HG03575 (cell line): ENCODE results near the gene FAM227A.
"Not testable (repeated sequence)": the region's sequence is repeated elsewhere in the genome, so short reads cannot be mapped to it uniquely, and the experiment has no call there.

ENCODE experiments used
- ATAC-seq: cut with Tn5 transposase; IDR thresholded peaks from one replicate; pipeline ENCODE4 v1.9.1; 2021; ENCODE audit not compliant: unreplicated experiment, insufficient number of reproducible peaks, low FRiP score; ENCODE audit errors: extremely low read depth

The FAM227A gene

DNA sequence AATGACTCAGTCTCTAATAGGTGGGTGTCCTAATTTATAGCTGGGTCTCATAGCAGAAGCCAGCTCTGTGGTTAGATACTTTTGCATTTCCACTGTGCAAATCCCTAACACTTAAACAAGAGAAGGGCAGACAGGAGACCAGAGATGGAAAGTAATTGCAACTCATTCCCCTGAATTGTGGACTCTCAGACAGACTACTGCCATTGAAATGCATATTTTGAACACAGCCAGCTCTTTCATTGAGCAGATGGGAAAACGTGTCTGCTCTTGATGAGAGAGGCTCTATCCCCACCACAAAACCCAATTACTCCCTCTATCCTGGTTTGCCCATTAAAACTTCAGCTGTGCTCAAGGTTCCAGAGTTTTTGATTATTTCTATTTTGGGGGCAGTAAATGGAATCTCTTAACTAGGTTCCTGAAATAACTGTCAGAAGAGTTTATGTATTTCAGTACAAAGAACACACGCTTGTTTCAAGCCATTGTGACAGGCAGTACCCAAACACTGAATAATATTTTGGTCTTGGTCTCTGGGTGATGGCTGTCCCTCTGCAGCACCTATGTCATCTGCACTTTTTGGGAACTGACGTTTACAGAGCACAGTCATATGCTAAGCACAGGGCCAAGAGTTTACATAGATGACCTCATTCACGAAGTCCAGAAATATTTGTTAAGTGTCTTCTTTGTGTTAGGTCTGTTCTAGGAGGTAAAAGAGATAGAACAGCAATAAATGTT is 41.7 kb downstream of the FAM227A start:
- no peak for ATAC-seq

- no peak for ATAC-seq
Measured at GRCh38 chr22:38613588-38613987, 42.6 kb downstream of the FAM227A start.

- no peak for ATAC-seq
Measured at GRCh38 chr22:38612217-38613006, 43.8 kb downstream of the FAM227A start.

DNA sequence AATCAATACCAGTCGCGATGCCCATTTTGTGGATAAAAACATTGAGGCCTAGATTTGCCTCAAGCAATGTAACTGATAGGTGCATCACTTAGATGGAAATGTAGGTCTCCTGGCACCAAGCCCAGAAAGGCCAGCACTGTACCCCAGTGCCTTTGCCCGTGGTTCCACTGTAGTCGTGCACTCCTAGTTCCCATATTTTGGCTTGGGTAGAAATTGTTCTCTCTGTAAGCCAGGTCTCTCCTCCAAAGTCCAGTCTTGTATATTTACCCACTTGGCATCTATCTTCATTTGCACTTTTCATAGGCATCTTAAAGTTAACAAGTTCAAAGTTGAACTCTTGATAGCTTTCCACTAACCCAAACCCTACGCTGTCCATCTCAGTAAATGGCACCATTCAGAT is 44.6 kb downstream of the FAM227A start:
- ATAC-seq: no peak

DNA sequence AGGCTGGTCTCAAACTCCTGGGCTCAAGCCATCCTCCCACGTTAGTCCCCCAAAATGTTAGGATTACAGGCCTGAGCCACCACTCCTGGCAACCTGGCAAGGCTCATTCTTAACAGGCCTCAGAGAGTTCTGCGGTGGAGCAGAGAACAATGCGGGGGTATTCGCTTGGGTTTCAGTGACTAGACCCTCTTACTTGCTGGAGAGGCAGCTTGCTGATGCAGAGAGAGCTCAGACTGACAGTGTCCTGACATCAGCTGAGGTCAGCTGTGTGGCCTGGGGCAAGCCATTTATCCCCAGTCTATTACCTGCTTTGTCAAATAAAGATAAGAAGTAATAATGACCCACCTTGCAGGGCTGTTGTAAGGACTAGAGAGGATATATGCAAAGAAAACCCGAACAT is 46.0 kb downstream of the FAM227A start:
- no peak for ATAC-seq

GRCh38 chr22:38608992-38609750 is 47.0 kb downstream of the FAM227A start:
- ATAC-seq: no peak

DNA sequence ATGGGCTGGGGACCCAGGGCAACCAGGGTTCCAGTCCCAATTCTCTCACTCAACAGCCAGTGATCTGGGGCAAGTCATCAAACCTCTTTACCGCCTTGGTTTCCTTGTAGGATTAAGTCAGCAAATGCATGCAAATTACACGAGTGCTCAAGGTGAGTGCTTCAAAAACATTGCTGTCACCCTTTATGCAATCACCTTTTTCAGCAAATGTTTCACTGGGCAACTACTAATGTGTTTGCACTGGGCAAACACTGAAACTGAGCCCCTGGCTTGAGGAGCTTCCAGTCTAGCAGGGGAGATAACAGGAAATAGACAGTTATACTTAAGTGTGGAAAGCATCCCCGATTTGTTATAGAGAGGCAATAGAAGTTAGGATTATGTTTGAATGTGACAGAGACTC is 48.5 kb downstream of the FAM227A start:
- ATAC-seq: no peak

GRCh38 chr22:38602166-38602565 is 54.0 kb downstream of the FAM227A start:
- ATAC-seq: no peak

DNA sequence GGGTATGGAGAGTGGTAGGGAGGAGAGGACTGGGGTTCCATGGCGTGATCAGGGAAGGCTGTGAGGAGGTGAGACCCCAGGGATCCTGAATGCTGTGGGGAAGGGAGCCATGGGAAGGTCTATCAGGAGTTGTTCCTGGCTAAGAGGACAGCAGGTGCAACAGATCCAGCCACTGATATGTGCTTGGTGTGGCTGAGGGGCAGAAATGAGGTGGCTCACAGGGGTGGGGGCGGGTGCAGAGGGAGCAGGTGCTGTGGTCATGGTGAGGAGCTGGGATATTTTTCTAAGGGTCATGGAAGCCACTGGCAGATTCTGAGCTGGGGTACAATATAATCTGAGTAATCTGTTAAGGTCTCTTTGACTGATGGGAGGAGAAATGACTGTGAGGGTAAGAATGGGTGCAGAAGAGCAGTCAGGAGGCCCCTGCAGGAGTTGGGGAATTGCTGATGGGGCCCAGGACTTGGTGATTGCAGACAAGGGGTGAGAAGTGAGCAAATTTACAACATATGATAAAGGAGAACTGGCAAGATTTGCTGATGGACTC is 54.9 kb downstream of the FAM227A start:
- ATAC-seq: no peak

DNA sequence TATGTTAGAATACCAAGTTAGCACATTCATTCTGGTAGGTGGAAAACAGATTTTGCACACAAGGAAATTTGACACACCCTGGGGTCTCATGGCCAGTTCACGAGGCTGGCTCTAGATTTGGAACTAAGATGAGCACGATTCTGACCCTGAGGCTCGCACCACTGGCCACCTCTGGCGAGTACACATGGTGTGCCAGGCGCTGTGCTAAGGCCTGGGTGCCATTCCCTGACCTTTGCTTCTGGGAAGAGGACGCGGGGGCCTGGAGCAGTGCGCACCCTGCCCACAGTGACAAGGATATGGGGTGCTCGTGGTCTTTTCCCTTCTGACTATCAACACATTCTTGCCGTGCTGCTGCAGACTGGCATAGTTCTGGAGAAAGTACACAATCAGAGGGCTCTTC is 56.7 kb downstream of the FAM227A start:
- ATAC-seq: no peak

DNA sequence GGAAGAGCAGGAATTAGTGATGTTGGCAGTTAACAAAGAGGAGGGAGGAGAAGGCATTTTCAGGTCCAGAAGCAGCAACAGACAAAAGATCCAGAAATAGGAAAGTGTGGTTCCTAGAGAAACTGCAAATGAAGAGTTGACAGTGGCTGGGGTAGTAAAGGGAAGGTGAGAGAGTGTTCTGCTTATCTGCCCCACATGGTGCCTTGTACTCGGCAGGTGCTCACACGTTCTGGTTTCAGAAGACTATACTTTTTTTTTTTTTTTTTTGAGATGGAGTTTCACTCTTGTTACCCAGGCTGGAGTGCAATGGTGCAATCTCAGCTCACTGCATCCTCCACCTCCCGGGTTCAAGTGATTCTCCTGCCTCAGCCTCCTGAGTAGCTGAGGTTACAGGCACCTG is 73.3 kb downstream of the FAM227A start:
- ATAC-seq: not testable (repeated sequence)

DNA sequence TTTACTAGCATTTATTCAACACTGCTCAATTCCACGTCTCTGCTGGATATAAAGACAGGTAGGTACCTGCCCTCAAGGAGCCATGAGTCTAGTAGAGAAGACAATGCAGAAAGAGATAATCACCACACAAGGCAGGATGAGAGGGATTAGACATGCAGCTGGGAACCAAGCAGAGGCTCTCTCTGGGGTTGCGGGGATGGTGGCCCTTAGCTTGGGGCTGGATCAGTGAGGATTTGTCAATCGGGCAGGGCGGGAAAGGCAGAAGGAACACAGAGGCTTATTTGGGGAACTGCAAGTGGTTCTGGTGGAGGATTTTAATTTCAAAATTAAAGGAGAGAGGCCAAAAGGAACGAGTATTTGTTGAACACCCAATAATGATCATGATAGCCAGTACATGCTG is 77.7 kb downstream of the FAM227A start:
- no peak for ATAC-seq

GRCh38 chr22:38572065-38572464 is 84.1 kb downstream of the FAM227A start:
- no peak for ATAC-seq

DNA sequence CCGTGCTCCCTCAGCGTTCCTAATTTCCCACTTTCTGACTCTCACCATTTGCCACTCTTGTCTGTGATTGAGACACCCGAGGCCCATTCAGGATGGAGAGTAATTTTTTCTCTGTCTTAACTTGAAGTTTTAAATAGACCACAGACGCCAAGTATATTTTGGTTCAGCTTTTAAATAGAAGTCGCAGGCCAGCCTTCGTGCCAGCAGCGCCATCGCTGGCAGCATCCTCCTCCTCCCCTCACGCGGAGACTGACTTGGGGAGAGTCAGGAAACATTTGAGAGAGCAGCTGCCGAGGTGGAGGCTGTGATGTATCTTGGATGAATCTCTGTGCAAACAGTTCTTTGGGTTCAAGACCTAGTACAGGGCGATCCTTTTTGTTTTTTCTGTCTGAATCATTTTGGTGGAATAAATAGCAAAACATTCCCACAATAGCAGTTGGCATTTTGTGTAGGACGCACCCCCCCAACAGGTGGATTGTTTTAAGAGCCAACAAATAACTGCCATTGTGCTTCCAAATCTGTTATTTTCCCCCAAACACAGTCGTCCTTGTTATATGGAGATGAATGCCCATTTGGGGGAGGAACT is 85.3 kb downstream of the FAM227A start:
- no peak for ATAC-seq

- ATAC-seq: no peak
Measured at GRCh38 chr22:38569972-38570778, 86.0 kb downstream of the FAM227A start, which contains the start of gene DMC1. Gene DMC1, minus strand, starts transcription at chr22:38570183. Its CDS starts 1,927 bp downstream, at chr22:38568256.

DNA sequence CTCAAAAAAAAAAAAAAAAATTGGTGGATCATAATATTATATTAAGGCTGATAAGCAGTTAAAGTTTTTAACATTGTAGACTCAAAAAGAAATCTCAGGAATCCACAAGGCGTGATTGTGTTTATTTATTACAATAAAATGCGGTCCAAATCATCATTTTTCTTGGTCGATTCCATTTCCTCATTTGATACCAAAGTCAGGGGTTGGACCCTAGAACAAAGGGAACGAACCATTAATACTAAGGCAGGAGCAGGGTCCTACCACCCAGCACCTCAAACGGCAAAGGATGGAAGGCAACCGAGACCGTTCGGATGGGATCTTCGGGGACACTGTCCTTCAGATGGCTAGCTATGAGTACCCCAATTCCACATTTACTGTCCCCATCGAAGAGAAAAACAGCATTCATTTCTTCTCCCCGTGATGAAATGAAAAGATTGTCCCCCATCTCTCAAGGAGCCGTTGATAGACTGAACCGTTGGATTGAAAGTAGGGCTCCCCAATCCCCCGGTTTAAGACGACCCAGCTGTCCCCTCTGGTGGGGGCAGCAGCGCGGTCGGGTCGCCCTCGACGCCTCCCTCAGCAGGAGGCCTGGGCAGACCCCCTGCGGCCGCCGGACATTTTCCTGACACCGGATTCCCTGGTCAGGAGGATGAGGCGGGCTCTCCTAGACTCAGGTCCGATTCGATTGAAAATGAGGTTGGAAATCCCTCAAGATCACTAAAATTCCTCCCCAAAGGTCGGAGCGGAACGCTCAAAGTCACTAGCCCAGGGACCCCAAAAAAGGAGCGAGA is 86.8 kb downstream of the FAM227A start:
- ATAC-seq: no peak

GRCh38 chr22:38567531-38568285 is 88.5 kb downstream of the FAM227A start:
- ATAC-seq: no peak
